ENCODE data around the gene DNAH1.

DNA sequence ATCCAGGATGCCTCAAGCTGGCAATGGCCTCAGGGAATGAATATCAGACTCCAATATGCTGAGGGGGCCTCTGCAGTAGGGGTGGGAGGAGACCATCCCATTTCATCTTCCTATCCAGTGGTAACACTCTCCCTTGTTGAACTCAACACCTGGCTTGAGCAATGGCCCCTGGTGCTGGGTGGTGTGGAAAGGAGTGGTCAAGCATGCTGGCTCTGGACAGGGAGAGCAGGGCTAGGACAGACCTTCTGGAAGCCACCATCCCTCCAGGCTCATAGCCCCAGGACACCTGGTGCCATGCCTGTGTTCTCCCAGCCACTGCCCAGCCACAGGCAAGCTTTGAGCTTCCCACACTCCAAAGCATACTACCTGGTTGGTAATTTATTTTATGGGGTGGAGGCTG lies 9.6 kb downstream of the DNAH1 start:
- TF ChIP-seq CTCF (conservative IDR thresholded peaks at IDR 0.05): no peak
- no peak for TF ChIP-seq EZH2 (IDR thresholded peaks at IDR 0.05; ENCODE audit: low read depth)

Data from PC-9 (cell line).